Measurements from ENCODE around the gene TGFBRAP1.
"Not testable (repeated sequence)": the region's sequence is repeated elsewhere in the genome, so short reads cannot be mapped to it uniquely, and the experiment has no call there.

GRCh38 chr2:105251016-105251648 is 78.4 kb downstream of the TGFBRAP1 start:
- not testable (repeated sequence) for TF ChIP-seq CTCF, POLR2AphosphoS5, EP300, POLR2A (IDR thresholded peaks at IDR 0.05)

Measured in stomach (tissue), 4 donors.